ENCODE measurements around the gene NPTX1.

DNA sequence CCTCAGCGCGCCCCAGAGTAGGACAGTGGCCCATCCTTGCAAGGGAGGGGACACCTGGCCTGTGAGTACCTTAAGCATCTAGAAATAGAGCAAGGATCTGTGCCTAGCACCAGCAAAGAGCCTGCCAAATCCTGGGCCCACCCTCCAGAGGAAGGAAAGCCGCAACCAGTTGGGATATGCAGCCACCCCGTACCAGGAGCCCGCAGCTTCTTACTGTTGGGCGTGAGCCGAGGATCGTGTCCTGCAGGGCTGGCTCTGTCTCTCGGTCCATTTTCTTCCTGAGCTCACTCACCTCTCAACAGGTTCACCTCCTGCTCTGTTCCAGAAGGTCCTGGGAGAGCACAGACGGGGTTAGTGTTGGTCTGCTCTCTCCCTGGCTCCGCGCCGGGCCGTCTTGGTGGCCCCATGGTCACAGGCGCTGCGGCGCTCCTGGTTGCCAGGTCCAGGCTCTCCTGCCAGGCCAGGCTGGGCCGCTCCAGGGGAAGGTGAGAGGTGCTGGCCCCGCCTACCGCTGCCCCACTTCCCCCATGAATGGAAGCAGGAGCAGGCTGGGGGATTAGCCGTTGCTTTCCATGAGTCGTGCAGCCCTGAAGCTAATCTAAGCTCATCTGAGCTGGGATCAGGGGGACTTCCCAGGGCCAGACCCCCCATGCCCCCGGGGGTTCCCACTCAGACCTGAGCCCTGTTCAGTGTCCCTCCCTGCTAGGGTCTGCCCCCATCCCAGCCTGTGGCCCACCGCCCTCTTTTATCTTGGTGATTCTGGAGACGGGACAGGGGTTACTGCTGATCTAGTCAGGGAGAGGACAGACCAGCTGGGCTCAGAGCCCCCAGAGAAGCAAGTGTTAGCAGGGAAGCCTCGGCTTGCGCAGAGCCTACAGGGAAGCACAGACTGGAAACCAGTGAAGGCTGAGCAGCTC is 48.8 kb downstream of the NPTX1 start:
- no peak for TF ChIP-seq CTCF (conservative IDR thresholded peaks at IDR 0.05; ENCODE audit: low read depth in 2 of 2)
- no peak for TF ChIP-seq POLR2AphosphoS5 (IDR thresholded peaks at IDR 0.05; ENCODE audit: low read depth)
- TF ChIP-seq EZH2 (IDR thresholded peaks at IDR 0.05; ENCODE audit: low read depth, unreplicated experiment) = no peak
- TF ChIP-seq CREB1 (CRISPR knock-in tag; IDR thresholded peaks at IDR 0.05; ENCODE audit: low read depth) = no peak
- TF ChIP-seq, protein P1, sequence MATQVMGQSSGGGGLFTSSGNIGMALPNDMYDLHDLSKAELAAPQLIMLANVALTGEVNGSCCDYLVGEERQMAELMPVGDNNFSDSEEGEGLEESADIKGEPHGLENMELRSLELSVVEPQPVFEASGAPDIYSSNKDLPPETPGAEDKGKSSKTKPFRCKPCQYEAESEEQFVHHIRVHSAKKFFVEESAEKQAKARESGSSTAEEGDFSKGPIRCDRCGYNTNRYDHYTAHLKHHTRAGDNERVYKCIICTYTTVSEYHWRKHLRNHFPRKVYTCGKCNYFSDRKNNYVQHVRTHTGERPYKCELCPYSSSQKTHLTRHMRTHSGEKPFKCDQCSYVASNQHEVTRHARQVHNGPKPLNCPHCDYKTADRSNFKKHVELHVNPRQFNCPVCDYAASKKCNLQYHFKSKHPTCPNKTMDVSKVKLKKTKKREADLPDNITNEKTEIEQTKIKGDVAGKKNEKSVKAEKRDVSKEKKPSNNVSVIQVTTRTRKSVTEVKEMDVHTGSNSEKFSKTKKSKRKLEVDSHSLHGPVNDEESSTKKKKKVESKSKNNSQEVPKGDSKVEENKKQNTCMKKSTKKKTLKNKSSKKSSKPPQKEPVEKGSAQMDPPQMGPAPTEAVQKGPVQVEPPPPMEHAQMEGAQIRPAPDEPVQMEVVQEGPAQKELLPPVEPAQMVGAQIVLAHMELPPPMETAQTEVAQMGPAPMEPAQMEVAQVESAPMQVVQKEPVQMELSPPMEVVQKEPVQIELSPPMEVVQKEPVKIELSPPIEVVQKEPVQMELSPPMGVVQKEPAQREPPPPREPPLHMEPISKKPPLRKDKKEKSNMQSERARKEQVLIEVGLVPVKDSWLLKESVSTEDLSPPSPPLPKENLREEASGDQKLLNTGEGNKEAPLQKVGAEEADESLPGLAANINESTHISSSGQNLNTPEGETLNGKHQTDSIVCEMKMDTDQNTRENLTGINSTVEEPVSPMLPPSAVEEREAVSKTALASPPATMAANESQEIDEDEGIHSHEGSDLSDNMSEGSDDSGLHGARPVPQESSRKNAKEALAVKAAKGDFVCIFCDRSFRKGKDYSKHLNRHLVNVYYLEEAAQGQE (IDR thresholded peaks at IDR 0.05; ENCODE audit: unreplicated experiment) = no peak
- TF ChIP-seq EZH2phosphoT487 (IDR thresholded peaks at IDR 0.05; ENCODE audit: unreplicated experiment) = no peak
- TF ChIP-seq, protein P2, sequence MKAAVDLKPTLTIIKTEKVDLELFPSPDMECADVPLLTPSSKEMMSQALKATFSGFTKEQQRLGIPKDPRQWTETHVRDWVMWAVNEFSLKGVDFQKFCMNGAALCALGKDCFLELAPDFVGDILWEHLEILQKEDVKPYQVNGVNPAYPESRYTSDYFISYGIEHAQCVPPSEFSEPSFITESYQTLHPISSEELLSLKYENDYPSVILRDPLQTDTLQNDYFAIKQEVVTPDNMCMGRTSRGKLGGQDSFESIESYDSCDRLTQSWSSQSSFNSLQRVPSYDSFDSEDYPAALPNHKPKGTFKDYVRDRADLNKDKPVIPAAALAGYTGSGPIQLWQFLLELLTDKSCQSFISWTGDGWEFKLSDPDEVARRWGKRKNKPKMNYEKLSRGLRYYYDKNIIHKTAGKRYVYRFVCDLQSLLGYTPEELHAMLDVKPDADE (IDR thresholded peaks at IDR 0.05) = no peak
- no peak for TF ChIP-seq JUNB (IDR thresholded peaks at IDR 0.05; ENCODE audit: unreplicated experiment)
- TF ChIP-seq STAT1 (IDR thresholded peaks at IDR 0.05; ENCODE audit: unreplicated experiment) = no peak
- TF ChIP-seq NANOG (IDR thresholded peaks at IDR 0.05; ENCODE audit: borderline replicate concordance) = no peak
- TF ChIP-seq ZNF114 (CRISPR knock-in tag; IDR thresholded peaks at IDR 0.05) = no peak
- TF ChIP-seq, protein P3, sequence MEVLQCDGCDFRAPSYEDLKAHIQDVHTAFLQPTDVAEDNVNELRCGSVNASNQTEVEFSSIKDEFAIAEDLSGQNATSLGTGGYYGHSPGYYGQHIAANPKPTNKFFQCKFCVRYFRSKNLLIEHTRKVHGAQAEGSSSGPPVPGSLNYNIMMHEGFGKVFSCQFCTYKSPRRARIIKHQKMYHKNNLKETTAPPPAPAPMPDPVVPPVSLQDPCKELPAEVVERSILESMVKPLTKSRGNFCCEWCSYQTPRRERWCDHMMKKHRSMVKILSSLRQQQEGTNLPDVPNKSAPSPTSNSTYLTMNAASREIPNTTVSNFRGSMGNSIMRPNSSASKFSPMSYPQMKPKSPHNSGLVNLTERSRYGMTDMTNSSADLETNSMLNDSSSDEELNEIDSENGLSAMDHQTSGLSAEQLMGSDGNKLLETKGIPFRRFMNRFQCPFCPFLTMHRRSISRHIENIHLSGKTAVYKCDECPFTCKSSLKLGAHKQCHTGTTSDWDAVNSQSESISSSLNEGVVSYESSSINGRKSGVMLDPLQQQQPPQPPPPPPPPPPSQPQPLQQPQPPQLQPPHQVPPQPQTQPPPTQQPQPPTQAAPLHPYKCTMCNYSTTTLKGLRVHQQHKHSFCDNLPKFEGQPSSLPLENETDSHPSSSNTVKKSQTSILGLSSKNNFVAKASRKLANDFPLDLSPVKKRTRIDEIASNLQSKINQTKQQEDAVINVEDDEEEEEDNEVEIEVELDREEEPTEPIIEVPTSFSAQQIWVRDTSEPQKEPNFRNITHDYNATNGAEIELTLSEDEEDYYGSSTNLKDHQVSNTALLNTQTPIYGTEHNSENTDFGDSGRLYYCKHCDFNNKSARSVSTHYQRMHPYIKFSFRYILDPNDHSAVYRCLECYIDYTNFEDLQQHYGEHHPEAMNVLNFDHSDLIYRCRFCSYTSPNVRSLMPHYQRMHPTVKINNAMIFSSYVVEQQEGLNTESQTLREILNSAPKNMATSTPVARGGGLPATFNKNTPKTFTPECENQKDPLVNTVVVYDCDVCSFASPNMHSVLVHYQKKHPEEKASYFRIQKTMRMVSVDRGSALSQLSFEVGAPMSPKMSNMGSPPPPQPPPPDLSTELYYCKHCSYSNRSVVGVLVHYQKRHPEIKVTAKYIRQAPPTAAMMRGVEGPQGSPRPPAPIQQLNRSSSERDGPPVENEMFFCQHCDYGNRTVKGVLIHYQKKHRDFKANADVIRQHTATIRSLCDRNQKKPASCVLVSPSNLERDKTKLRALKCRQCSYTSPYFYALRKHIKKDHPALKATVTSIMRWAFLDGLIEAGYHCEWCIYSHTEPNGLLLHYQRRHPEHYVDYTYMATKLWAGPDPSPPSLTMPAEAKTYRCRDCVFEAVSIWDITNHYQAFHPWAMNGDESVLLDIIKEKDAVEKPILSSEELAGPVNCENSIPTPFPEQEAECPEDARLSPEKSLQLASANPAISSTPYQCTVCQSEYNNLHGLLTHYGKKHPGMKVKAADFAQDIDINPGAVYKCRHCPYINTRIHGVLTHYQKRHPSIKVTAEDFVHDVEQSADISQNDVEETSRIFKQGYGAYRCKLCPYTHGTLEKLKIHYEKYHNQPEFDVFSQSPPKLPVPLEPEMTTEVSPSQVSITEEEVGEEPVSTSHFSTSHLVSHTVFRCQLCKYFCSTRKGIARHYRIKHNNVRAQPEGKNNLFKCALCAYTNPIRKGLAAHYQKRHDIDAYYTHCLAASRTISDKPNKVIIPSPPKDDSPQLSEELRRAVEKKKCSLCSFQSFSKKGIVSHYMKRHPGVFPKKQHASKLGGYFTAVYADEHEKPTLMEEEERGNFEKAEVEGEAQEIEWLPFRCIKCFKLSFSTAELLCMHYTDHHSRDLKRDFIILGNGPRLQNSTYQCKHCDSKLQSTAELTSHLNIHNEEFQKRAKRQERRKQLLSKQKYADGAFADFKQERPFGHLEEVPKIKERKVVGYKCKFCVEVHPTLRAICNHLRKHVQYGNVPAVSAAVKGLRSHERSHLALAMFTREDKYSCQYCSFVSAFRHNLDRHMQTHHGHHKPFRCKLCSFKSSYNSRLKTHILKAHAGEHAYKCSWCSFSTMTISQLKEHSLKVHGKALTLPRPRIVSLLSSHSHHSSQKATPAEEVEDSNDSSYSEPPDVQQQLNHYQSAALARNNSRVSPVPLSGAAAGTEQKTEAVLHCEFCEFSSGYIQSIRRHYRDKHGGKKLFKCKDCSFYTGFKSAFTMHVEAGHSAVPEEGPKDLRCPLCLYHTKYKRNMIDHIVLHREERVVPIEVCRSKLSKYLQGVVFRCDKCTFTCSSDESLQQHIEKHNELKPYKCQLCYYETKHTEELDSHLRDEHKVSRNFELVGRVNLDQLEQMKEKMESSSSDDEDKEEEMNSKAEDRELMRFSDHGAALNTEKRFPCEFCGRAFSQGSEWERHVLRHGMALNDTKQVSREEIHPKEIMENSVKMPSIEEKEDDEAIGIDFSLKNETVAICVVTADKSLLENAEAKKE (CRISPR knock-in tag; IDR thresholded peaks at IDR 0.05) = no peak
- no peak for TF ChIP-seq ZNF331 (CRISPR knock-in tag; IDR thresholded peaks at IDR 0.05; ENCODE audit: low read depth)
